NCI-H1417 (cell line): Measurements from ENCODE around the gene ZNF613.
"Not testable (repeated sequence)": the region's sequence is repeated elsewhere in the genome, so short reads cannot be mapped to it uniquely, and the experiment has no call there.

Experiments used
- DNase-seq, 3 experiments: peaks; one replicate each; lab custom pipeline; 2025; lab: John Stamatoyannopoulos, UW

ZNF613 gene

DNA sequence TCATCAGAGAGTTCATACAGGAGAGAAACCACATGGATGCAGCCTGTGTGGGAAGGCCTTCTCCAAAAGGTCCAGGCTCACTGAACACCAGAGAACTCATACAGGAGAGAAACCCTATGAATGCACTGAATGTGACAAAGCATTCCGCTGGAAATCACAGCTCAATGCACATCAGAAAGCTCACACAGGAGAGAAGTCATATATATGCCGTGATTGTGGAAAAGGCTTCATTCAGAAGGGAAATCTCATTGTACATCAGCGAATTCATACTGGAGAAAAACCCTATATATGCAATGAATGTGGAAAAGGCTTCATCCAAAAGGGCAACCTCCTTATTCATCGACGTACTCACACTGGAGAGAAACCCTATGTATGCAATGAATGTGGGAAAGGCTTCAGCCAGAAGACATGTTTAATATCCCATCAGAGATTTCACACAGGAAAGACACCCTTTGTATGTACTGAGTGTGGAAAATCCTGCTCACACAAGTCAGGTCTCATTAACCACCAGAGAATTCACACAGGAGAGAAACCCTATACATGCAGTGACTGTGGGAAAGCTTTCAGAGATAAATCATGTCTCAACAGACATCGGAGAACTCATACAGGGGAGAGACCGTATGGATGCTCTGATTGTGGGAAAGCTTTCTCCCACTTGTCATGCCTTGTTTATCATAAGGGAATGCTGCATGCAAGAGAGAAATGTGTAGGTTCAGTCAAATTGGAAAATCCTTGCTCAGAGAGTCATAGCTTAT, 17.7 kb downstream of the ZNF613 start:
- no peak for DNase-seq

DNA sequence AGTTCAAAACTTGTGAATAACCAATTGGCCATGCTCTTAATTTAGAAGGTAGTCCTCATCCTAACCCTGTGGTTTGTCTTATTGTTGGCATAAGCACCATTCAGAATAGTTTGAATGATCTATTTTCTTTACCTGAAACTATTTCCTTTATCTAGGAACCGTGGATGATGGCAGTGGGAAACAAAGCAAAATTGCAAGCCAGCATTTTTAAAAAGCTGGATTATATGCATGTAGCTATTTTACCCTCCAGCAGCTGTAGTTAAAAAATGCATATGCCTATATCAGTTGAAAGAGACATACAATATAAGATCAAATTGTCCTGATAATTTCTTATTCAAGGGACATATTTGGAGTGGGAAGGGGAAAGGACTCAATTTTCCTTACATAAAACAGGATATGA, 19.3 kb downstream of the ZNF613 start:
- DNase-seq, result no peak

DNA sequence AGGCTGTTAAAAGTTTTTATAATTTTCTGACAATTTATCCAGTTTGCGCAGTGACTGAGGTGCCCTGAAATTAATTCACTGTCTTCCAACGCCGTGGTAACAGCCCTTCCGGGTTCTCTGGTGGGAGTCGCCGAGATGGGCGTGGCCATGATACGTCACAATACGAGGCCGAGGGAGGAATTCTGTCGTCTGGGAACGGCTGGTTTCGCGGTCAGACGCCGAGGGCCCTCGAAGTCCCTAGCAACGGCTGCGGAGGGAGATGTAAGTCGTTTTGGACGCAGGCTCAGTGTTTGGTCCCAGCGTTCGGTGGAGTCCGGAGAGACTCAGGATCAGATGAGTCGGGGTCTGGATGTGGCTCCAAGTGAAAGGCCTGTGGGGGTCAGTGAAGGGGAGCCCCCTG, 21.7 kb downstream of the ZNF613 start:
- DNase-seq, result peak in 1 of 3 experiments; percentile 32

DNA sequence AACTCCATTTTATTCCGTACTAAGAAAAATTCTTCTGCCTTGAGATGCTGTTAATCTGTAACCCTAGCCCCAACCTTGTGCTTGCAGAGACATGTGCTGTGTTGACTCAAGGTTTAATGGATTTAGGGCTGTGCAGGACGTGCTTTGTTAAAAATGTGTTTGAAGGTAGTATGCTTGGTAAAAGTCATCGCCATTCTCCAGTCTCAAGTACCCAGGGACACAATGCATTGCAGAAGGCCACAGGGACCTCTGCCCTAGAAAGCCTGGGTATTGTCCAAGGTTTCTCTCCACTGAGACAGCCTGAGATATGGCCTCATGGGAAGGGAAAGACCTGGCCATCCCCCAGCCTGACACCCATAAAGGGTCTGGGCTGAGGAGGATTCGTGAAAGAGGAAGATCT, 30.6 kb downstream of the ZNF613 start:
- DNase-seq, result not testable (repeated sequence)

DNA sequence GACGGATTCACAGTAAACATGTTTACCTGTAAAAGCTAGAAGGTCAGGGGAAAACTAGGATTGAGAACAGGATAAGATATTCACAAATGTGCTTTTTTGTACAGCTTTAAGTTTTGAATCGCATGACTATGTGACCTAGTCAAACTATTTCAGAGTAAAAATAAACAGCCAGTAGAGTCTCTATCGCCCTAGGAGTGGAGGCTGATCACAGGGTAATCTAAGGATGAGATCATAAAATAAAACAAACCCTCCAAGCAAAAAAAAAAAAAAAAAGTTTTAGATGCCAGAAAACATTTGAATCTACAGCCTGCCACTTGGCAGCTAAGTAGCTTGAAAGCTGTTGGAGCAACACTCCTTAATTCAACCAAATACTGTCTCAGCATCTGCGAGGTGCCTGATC, 32.5 kb downstream of the ZNF613 start:
- DNase-seq, result no peak

DNA sequence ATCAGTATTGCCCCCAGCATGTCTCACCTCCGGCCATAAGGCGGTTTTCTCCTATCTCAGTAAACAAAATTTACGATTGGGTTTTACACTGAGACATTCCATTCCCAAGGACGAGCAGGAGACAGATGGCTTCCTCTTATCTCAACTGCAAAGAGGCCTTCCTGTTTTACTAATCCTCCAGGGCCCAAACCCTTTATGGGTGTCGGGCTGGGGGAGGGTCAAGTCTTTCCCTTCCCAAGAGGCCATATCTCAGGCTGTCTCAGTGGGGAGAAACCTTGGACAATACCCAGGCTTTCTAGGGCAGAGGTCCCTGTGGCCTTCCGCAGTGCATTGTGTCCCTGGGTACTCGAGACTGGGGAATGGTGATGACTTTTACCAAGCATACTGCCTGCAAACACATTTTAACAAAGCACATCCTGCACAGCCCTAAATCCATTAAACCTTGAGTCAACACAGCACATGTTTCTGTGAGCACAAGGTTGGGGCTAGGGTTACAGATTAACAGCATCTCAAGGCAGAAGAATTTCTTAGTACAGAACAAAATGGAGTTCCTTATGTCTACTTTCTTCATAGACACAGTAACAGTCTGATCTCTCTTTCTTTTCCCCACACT, 33.5 kb downstream of the ZNF613 start:
- DNase-seq, result not testable (repeated sequence)

DNA sequence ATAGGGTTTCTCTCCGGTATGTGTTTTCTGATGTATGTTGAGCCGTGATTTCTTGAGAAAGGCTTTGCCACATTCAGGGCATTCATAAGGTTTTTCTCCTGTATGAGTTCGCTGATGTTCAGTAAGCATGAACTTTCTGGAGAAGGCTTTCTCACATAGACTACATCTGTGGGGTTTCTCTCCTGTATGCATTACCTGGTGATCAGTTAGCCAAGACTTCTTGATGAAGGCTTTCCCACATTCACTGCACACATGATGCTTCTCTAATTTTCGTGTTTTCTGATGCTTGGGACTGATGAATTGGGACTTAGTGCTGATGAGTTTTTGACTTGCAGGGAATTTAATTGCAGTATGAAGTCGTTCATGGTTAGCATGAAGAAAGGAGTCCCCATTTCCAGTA, 38.3 kb downstream of the ZNF613 start:
- no peak for DNase-seq

DNA sequence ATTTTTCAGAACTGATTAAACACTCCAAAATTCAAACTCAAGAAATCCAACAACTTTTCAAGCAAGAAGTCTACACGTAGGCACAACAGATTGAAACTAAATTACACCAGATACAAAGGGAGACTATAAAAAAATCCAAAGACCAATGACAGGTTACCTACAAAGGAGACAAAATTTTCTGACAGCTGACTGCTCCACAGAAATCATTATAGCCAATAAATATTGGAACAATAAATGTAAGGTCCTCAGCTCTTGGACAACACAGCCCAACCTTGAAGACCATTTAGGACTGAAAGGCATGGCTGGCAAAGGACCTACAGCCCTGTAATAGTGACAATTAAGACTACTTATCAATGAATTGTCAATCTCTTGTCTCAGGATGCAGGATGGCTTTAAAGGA, 43.4 kb downstream of the ZNF613 start:
- DNase-seq, result no peak

DNA sequence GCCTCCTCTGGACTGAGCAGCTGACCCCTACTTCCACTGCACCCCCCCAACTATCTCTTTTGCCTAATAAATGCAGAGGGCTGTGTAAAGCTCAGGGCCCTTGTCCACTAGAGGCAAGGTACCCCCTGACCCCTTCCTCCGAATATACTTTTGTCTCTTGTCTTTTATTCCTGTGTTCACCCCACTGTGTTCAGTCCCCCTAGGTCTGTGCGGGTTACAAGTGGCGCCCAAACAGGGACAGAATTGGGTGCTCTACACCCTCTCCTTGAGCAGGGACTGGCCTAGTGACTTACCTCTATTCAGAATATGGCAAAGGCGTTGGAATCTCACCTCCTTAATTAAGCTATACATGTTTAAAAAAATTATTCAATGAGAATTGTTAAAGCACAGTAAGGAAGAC, 44.4 kb downstream of the ZNF613 start:
- peak; percentile 2 to 24 (median 13) for DNase-seq

DNA sequence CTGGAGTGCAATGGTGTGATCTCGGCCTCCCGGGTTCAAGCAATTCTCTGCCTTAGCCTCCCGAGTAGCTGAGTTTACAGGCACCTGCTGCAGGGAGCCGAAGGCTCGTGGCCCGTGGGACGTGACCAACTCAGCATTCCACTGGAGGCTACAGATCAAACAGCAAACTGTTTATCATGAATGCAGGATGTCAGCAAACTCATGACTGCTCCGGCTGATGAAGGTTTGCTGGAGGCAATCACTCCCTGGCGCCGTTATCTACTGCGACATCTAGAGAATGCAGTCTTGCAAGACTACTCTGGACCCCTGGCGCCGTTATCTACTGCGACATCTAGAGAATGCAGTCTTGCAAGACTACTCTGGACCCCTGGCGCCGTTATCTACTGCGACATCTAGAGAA, 48.5 kb downstream of the ZNF613 start:
- not testable (repeated sequence) for DNase-seq

DNA sequence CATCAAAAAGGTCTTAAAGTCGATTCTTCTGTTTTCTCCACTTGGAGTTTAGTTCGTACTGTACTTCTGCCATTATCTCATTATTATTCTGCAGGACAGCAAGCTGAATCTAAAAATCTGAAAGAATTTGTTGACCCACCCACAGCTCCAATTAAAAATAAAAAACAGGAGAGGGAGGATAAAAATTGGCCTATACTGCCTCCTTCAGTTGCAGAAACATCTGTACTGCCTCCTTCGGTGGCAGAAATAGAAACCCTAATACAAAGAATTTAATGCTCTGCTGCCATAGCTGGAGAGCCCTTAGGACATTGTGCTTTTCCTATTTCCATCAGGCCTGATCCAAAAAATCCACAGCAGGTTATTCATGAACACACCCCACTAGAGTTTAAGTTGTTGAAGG, 49.6 kb downstream of the ZNF613 start:
- DNase-seq, result no peak

DNA sequence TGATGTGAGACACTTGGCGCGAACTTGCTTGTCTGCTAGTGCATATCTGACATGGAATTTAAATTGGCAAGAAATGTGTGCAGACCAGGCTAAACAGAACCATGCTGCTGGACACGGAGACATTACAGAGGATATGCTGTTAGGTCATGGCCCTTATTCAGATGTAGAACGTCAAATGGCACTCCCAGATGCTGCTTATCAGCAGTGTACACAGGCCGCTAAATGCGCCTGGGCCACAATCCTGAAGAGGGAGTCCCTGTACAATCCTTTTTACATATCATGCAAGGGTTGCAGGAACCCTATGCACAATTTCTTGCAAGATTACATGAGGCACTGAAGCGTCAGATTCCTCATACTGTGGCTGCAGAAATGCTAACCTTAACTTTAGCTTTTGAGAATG, 50.1 kb downstream of the ZNF613 start:
- no peak for DNase-seq

DNA sequence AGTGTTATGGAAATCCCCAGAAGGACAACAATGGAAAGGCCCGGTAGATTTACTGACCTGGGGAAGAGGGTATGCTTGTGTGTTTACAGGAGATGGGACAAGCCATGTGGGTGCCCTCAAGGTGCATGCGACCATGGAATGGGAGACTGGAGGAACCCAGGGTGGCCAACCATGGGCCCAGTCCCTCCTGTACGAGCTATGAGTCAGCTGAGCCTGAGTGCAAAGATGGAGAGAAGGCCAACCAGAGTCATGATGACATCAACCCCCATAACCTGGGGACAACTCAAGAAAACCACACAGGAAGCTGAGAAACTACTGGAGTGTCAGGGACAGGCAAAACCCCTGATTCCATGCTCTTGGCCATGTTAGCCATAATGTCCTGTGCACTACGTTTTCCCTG, 51.6 kb downstream of the ZNF613 start:
- no peak for DNase-seq

DNA sequence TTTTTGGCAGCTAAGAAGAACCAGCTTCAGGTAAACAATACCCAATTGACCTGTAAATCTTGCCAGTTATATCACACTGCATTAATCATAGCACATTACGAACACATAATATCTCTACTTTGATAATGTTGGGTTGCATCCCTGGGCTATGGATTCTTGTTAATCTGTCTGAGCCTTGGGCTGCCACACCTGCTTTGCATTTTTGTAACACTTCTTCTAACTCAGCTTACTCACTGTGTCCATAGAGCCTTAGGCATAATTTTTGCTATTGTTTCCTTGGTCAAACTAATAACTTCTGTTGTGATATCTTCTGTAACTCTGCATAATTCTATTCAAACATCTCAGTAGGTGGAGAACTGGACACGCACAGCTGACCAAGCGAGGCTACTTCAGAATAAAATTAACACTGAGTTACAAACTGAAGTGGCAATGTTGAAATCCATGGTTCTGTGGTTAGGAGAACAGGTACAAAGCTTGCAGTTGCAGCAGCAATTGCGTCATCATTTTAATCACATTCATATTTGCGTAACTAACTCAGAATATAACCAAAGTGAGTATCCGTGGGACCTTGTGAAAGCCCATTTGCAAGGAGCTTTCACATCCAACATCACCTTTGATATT, 53.0 kb downstream of the ZNF613 start:
- no peak for DNase-seq

DNA sequence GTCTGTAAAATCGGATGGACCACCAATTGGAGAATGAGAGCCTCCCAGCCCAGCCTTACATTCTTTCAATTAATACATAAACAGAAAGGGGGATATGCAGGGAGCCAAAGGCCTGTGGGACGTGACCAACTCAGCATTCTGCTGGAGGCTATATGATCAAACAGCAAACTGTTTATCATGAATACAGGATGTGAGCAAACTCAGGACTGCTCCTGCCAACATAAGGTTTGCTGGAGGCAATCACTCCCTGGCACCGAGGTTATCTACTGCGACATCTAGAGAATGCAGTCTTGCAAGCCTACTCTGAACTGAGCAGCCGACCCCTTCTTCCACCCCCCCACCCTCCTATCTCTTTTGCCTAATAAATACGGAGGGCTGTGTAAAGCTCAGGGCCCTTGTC, 53.7 kb downstream of the ZNF613 start:
- DNase-seq, result not testable (repeated sequence)

DNA sequence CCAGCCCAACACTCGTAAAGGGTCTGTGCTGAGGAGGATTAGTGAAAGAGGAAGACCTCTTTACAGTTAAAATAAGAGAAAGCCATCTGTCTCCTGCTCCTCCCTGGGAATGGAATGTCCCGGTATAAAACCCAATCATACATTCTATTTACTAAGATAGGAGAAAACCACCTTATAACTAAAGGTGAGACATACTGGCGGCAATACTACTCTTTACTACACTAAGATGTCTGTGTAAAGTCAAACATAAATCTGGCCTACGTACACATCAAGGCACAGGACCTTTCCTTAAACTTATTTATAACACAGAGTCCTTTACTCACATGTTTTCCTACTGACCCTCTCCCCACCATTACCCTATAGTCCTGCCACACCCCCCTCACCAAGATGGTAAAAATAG, 56.1 kb downstream of the ZNF613 start:
- no peak for DNase-seq

DNA sequence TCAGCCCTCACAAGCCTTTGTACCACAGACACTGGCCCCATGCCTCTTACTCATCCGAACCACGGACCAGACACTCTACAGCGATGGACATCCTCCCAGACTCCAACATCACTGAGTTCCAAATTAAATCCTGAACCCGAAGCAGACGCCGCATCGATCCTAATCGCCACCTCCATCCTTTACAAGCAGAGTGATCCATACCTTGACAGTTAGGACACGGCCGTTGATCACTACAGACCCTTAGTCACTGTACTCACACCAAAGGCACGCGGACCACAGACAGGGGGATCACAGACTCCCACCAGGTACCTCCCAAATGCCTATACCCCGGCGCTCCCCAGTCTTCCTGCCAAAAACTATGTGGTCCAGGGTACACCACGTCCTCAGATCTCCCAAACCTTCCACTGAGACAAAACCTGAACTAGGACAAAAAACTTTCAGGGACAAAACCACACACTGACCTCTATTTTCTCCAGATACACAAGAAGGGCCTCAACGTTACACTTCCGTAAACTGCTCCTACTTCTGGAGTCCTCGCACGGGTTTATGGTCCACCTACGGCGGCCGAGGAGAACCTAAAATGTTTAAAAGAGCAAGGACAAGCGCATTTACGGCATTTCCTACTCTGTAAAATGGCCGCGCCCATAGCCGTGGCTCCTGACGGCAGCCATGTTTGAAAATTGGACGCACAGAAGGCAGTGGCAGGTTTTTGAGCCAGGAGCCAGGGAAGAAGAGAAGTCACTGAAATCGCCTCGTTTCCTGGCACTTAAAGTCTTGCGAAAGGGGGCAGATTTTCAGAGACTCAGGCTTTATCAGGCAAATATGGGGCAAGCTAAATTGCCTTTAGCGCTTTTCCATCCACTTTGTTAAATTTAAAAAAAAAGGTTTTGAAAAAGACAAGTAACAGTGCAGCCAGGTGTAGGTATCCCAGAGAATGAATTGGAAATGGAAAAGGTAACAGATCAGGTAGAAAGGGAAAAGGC, 59.3 kb downstream of the ZNF613 start, which contains the start of gene ZNF350:
Gene ZNF350 (minus strand): TSS at position 532 of the 983 bp plus-strand sequence. CDS start 12,480 bp downstream, outside the sequence.
- peak; percentile 88 to 97 (median 95) for DNase-seq

DNA sequence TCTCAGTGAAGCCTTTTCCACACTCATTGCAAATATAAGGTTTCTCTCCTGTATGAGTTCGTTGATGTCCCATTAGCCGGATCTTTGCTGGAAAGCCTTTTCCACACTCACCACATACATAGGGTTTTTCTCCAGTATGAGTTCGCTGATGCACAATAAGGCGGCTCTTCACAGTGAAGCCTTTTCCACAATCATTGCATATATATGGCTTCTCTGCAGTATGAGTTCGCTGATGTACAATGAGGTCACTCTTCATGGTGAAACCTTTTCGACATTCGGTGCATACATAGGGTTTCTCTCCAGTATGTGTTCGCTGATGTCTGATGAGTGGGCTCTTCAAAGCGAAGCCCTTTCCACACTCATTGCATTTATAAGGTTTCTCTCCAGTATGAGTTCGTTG, 66.2 kb downstream of the ZNF613 start:
- DNase-seq, result no peak

DNA sequence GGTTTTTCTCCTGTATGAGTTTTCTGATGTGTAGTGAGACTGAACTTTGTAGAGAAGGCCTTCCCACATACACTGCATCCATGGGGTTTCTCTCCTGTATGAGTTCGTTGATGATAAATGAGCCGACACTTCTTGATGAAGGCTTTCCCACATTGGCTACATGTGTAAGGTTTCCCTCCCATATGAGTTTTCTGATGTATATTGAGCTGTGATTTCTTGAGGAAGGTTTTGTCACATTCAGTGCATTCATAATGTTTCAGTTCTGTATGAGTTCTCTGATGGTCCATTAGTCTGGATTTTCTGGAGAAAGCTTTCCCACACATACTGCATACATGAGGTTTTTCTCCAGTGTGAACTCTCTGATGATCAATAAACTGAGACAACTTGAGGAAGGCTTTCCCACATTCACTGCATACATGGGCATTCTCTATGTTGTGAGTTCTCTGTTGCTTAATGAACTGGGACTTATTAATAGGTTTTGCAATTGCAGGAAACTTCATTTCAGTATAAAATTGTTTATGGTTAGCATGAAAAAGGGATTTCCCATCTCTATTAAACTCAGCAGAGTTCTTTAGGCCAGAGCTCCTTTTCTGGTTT, 66.9 kb downstream of the ZNF613 start:
- DNase-seq, result peak in 1 of 3 experiments; percentile 4
